HG03521 (cell line): Measurements from ENCODE around the gene KCNH8.
"Not testable (repeated sequence)": the region's sequence is repeated elsewhere in the genome, so short reads cannot be mapped to it uniquely, and the experiment has no call there.

Experiments used
- ATAC-seq: cut with Tn5 transposase; IDR thresholded peaks from one replicate; pipeline ENCODE4 v1.9.1; 2021; ENCODE audit warnings: mild to moderate bottlenecking, moderate library complexity; ENCODE audit not compliant: unreplicated experiment

KCNH8 gene

DNA sequence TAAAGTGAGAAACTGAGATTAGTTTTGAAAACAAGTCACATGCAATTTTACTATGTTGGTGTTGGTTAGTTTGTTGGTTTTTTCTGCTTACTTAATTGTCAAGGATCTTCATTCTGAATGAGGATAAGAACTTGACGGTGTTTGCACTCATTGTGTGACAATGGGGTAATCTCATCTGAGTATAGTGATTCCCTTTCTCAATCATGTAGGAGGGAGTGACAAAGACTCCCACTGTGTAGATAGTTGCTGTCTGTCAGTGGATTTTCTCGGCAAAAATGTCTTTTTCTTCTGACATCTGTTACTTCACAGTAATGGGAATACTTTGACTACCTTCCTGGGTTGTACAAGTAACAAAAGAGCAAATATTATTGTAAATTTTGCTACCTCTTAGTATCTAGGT, 23.5 kb downstream of the KCNH8 start:
- ATAC-seq = no peak

DNA sequence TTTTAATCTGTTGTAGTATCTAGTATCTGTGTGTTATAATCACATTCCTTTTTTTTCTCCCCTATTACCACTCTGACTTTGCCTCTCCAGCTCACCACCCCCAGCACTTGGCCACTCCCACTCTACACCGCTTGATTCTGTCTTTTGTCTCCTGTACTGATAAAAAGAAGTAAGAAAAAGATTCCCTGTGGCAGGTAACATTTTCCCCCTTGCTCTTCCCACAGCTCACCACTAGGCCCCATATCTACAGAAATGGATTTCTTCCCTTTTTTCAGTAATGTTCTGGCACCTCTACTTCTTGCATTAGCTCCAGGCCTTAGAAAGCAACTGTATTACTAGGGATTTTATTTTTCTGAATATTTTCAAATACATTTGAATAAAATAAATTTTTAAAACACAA, 25.6 kb downstream of the KCNH8 start:
- ATAC-seq = no peak

DNA sequence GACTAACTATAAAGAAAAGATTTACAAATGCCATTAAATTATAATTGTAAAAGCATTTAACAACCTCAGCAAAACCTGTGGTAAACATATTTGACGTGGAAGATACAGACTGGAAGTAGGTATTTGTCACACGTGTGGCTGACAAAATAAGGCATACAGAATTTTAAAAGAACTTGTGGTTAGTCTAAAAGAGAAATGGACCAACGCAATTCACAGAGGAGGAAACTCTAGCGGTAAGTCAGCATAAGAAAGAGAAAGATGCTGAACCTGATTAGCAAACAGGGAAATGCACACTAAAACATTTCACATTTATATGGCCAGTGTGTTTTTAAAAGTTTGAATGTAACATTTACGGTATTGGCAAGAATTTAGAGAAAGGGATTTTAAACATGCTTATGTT, 35.3 kb downstream of the KCNH8 start:
- no peak for ATAC-seq

DNA sequence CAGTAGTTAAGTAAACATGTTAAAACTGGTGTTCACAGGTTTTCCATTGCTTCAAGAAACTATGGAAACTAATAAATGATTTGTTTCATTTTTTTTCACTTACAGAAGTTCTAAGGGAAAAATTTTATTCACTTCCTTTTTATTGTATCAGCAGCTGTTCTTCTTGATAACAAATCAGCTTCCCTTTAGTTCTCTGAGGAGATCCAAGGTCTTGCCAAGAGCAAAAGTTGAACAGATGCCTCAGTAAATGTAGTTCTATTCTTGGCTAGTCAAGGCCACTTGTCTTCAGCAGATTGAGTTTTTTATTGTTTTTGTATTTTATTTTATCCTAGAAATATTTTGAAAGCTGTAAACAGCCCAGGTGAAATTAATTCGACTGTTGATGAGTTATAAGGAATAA, 41.8 kb downstream of the KCNH8 start:
- no peak for ATAC-seq

DNA sequence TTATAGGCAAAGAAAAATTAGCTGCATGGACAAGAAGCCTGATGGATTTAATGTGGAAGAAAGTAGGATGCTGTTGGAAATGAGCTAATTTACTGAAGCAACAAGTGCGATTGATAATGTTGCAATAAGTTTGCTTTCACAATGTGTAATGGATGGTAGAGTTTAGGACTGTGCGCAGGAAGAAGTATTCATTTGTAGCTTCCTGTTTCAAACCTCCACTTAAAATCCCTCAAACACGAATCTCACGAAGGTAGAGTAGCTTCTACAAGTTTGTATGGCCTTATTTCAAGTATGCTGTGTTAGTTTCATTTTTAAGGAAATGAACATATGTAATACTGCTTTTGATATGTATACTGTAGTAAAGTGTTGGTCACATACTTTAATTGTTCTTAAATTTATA, 42.3 kb downstream of the KCNH8 start:
- ATAC-seq = peak; percentile 54

DNA sequence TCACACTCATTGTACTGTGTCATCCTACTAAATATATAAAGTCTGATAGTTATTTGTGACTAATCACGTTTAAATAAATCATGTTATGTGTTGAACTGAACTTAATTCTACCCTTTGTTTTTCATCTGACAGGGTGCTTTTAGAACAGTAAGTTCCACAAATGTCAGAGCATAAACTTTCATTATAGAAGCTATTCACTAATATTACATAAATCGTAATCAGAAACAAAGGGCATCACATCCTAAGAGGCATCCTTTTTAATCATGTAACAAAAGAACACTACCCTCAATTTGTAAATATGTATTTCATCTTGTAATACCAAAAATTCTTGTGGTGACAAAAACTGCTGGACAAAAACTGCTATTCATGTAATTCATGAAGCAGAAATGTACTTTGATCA, 50.8 kb downstream of the KCNH8 start:
- ATAC-seq = no peak

DNA sequence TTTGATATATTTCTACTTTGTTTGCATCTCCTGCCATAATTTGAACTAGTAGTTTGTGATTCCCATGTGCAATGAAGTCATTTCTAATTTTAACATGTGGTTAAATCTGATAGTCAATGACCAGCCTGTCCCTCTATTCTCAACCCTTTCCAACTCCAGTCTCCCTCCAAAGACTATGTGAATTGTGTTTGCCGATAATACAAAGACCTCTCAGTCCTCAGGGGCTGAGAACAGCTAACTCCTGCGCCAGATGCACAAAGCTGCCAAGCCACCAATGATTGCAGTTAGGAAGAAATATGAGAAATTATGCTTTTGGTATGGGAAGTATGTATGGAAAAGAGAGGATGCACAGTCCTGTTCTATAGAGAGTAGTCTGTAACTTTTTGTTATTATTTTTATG, 54.0 kb downstream of the KCNH8 start:
- ATAC-seq = no peak

DNA sequence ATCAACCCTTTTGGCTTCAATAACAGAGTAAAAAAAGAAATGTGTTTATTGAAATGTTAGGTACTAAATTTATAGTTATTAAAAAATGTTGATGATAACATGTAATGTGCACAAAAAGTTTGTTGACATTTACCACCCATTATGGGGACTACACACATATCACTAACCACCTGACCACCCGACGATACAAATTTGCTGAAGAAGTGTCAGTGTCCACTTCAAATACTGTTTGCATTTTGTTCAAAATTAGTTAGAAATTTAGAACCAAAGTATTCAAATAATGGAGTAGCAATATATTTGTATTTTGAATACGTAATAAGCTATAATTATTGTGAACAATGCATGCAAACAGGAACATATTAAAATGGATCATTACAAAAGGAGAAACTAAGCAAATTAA, 54.4 kb downstream of the KCNH8 start:
- no peak for ATAC-seq

DNA sequence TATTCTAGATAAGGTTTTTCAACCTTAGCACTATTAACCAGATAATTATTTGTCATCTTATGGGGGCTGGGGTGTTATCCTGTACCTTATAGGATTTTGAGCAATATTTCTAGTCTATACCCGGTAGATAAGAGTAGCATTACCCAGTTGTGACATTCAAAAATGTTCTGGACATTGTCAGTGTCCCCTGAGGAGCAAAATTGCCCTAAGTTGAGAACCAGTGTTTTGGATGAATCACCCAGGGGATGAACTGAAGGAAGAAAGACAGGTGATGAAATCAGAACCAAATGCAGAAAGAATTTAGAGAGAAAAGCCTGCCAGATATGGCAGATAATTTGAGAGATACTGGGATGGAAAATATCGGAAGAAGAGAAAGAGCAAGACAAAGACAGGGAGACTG, 58.2 kb downstream of the KCNH8 start:
- no peak for ATAC-seq

DNA sequence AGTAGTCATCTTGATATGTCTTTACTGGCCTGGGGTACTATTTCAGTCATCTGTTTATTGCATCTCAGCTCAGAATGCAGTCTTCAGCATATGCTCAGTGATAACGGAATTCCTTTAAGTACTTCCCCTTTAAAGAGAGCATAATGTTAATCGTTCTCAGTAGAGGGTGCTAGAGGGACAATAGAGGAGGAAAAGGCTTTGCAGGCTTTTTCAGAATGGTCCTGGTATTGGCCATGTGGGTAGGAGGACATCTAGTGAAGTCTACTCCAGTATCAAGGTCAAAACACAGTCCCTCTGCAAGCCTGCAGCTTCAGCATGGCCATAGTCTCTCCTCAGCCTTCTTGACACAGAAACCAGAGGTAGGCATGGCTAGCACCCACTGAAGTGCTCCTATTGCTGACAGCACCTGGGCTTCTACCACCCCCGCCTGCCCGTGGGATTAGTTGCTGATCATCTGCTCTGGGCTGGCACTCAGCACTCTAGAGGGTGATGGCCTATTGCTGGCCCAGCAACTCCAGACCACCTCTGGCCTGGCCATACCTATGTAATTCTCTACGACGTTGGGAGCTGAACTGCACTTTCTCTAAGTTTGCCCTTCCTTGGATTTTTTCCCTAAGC, 65.4 kb downstream of the KCNH8 start:
- no peak for ATAC-seq

DNA sequence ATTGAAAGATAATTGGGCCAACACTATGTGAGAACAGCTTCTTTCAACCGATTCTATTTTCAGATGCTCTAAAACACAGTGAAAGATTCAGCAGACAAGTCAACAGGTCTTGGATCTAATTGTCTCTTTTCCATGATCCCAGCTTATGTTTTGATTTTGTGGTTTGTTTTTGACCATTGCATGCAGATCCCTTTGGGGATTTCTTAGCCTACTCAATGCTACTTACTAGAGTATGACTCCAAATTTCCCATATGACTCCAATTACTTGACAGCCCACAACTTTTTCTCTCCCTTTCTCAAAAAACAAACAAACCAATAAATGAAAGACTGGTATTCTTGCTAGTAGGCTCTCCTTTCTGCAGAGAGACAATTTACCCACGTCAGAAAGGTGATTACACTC, 67.1 kb downstream of the KCNH8 start:
- ATAC-seq = no peak

DNA sequence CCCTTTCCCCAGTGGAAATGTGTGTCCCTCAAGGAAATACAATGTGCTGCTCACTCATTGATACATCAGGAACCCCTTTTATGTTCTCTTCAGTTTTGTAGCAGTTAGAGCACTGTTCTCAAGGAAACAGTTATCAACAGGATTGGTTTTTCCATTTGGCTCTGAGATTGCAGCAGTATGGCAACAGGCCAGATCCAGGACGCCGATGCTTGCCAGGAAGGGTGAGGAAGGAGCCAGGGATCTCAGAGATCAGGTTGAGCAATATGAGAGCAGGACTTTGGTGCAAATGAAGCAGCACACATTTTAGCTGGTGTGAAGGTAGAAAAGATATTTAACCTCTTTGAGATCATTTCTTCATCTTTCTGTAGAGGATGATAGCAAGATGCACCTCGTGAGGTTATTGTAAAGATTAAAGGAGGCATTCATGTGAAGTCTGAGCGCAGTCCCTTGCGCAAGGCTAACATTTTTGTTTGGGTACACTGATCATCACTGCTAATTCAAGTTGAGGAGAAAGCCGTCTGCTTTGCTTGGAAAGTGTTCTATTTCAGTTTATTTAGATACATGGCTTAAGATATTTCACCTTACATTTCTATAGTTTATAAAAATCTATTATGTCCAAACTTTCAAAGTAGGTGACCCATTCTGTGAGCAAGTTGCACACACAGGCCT, 68.5 kb downstream of the KCNH8 start:
- ATAC-seq = no peak

DNA sequence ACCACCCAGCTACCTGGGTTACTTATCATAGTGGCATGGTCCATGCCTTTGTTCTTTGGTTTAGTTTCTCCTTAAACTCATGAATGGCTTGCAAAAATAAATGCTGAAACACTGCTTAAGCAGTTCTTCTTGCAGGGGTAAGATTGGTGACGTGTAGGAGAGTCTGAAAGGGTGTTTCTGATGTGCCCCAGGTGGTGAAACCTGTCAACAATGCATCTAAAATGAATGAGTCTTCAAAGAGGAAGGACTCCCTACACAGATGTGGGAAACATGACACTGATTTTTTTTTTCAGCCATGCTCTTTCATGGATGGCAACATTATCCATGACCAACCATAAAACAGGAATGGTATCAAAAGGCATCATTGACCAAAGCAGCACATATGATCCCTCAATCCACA, 72.0 kb downstream of the KCNH8 start:
- no peak for ATAC-seq

DNA sequence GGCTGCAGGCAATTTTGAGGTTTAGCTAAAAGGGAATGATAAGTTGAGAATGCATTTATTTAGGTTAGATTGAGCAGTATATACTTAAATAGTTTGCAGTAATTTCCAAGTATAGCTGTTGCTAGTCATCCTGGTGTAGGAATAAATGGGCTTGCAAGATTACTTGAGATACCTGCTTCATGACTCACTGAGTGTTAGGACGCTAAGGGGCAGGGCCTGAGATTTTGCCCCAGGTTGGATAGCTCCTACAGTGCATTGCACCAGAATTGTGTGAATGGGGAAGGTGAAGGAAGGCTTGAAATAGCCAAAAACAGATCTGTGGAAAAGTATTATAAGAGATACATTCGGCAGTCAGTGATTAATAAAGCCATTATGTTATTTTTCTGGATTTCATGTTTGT, 72.8 kb downstream of the KCNH8 start:
- ATAC-seq = no peak

DNA sequence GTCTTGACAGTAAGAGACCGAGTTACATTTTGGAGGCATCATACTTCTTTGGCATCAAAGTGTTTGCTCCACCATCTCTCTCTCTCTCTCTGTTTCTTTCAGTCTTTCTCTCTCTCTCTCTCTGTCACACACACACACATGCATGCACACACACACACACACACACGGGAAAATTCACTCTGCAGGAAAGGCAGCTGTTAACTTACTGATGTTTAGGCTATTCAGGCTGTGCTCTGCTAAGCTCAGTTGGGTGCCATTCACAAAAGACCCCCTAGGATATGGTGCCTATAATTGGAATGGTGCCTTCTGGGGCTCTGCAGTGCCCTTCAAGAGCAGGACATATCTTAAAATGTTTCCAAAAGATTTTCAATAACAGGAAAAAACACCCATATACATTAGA, 78.2 kb downstream of the KCNH8 start:
- no peak for ATAC-seq

DNA sequence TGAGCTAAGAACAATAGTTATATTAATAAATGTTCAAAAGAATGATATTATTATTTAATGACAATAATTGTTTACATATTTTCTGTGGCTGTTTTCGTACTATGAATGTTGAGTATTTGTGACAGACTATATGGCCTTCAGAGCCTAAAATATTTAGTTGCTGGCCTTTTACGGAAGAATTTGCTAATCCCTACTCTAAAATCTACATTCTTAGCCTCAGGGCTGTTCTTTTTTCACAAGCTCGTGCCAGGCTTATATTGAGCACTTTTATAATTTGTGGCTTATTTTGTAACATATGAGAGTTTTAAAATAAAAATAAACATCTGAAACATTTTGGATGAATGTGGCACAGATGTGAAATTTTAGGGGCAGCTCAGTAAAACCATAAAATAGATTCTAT, 79.9 kb downstream of the KCNH8 start:
- ATAC-seq = no peak

DNA sequence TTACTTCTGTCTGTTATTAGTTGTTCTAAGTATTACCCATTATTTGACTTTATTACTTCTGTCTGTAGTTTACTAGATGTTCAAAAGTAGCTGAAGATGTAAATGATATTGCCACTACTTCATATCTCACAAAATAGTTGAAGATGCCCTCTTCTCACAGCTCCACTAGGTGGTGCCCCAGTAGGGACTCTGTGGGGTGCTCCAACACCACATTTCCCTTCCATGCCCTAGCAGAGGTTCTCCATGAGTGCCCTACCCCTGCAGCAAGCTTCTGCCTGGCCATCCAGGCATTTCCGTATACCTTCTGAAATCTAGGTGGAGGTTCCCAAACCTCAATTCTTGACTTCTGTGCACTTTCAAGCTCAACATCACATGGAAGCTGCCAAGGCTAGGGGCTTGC, 80.8 kb downstream of the KCNH8 start:
- no peak for ATAC-seq

DNA sequence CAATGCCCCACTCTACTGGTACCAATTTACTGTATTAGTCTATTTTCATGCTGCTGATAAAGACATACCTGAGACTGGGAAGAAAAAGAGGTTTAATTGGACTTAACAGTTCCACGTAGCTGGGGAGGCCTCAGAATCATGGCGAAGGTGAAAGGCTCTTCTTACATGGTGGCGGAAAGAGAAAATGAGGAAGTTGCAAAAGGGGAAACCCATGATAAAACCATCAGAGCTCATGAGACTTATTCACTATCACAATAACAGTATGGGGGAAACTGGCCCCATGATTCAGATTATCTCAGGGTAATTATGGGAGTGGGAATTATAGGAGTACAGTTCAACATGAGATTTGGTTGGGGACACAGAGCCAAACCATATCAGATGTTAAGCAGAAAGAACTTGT, 81.6 kb downstream of the KCNH8 start:
- not testable (repeated sequence) for ATAC-seq

DNA sequence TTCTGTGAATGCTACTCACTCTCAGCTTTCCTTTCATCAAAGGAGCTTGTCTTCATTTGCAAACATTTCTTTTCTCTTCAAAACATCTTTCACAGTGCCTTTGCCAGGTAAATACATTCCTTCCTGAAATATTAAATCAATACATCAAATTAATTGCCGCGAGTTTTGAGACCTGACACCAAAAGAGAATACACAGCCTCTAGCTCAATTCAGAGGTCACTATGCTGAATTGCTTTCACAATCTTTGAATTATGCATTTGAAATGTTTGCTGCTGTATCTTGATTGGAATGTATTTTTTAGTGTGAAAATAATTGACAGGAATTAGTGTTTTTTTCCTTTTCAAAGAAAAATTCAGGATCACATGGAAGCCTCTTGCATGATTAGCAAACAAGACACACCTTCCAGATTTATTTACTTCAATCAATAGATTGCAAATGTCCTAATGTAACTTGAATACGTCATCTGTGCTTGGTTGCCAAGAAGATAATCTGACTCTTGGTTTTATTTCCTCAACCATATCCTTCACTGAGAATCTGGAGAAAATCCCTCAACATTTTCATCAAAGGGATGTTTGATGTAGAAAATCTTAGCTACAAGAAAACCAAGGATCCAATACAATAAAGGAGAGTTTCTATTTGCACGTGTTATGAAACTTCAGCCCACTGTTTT, 83.6 kb downstream of the KCNH8 start:
- no peak for ATAC-seq

DNA sequence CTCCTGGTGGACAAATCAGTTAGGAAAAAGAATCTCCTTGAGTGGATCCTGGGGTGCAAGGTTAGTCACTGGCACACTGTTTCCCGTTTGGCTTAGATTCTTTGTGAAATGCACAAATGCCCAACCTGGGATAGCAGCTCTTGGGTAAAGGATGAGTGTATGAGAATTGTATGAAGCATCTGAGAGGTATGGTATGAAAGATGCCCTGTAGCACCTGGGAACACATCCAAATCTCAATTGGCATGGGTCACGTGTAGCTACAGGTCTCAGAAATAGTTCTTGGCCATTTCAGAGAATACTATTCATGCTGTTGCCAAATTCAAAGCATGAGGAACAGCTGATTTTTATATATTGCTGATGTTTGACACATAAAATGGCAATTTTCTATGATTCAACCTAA, 84.3 kb downstream of the KCNH8 start:
- ATAC-seq = no peak

DNA sequence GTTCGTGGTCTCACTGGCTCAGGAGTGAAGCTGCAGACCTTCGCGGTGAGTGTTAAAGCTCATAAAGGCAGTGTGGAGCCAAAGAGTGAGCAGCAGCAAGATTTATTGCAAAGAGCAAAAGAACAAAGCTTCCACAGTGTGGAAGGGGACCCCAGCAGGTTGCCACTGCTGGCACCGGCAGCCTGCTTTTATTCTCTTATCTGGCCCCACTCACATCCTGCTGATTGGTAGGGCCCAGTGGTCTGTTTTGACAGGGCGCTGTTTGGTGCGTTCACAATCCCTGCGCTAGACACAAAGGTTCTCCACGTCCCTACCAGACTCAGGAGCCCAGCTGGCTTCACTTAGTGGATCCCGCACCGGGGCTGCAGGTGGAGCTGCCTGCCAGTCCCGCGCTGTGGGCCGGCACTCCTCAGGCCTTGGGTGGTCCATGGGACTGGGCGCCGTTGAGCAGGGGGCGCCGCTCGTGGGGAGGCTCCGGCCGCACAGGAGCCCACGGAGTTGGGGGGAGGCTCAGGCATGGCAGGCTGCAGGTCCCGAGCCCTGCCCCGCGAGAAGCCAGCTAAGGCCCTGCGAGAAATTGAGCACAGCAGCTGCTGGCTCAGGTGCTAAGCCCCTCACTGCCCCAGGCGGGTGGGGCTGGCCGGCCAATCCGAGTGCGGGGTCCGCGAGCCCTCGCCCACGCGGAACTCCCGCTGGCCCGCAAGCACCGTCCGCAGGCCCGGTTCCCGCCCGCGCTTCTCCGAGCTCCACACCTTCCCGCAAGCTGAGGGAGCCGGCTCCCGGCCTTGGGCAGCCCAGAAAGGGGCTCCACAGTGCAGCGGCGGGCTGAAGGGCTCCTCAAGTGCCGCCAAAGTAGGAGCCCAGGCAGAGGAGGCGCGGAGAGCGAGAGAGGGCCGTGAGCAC, 85.8 kb downstream of the KCNH8 start:
- ATAC-seq = not testable (repeated sequence)

DNA sequence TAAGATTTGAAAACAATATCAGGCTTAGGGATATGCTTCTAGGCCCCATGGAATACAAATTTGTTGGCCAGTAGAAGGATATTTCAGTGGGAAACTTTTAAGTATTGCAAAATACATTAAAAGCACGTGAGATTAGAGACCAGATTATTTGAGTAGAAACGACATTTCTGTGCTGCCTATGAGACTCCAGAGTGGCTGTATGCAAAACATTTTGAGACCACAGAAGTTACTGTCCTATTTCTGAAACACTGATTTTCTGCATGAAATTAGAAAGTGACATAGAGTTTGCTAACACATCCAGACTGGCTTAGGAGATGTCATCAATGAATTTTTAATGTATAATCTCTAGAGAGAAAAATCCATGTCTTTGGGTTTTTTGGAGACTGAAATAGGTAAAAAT, 99.8 kb downstream of the KCNH8 start:
- ATAC-seq = no peak
